ENCODE data around the gene CDH26. TPM values are rescaled to one million over a fixed set of nuclear protein-coding genes. Genes with fewer than 3 reads are reported as not detected.

CDH26 gene
- total and polyA plus RNA-seq, 2 donors: 1.4 to 4.1 TPM

Other genes starting within 250 kb of the CDH26 start
- gene SYCP2, start 24.8 kb upstream of the CDH26 start, total RNA-seq: 6.7 TPM
- 1.2 TPM for gene SYCP2, start 24.8 kb upstream of the CDH26 start, polyA plus RNA-seq
- 8.5 TPM for gene PPP1R3D, start 18.1 kb upstream of the CDH26 start, total RNA-seq
- gene PPP1R3D, start 18.1 kb upstream of the CDH26 start, polyA plus RNA-seq: 8.0 TPM
- 11.6 TPM for gene FAM217B, start 18.0 kb upstream of the CDH26 start, total RNA-seq
- 6.0 TPM for gene FAM217B, start 18.0 kb upstream of the CDH26 start, polyA plus RNA-seq

All from urinary bladder (tissue), 2 donors.